Vagina (tissue), 2 donors: ENCODE data around the gene COL12A1. TPM values are rescaled to one million over a fixed set of nuclear protein-coding genes. Genes with fewer than 3 reads are reported as not detected.

Experiments
- DNase-seq, 2 donors: peaks; one replicate each; pipeline ENCODE4 v3.0.0-alpha.2; 2017; ENCODE audit errors: extremely low spot score in 2 of 2
- H3K27ac ChIP-seq: fragments of 200-600 bp; sonication (generic); one replicate; pipeline ENCODE4 v1.5.1; 2019
- H3K27me3 ChIP-seq: fragments of 200-600 bp; sonication (generic); one replicate; pipeline ENCODE4 v1.5.1; 2019
- H3K36me3 ChIP-seq, 2 donors: fragments of 200-600 bp; sonication (generic); one replicate each; pipeline ENCODE4 v1.5.1; 2017 to 2019
- H3K4me1 ChIP-seq: fragments of 200-600 bp; sonication (generic); one replicate; pipeline ENCODE4 v1.5.1; 2019
- H3K4me3 ChIP-seq, 2 donors: fragments of 200-600 bp; sonication (generic); 1 replicate in 1 of 2; 2 replicates in 1 of 2; pipeline ENCODE4 v1.5.1; 2016 to 2019
- H3K9me3 ChIP-seq: fragments of 200-600 bp; sonication (generic); one replicate; pipeline ENCODE4 v1.5.1; 2019
- POLR2A ChIP-seq, 2 donors: fragments of 450-650 bp; IDR thresholded peaks; one replicate each; pipeline ENCODE4 v1.6.1; 2017; ENCODE audit warnings: antibody characterized with exemption in 2 of 2, mild to moderate bottlenecking in 2 of 2, moderate library complexity in 2 of 2
- POLR2AphosphoS5 ChIP-seq, 2 donors: sonication (generic); formaldehyde crosslinking; IDR thresholded peaks; one replicate each; pipeline ENCODE4 v1.9.0; 2017; ENCODE audit warnings: antibody characterized with exemption in 2 of 2, mild to moderate bottlenecking in 2 of 2, low read depth in 1 of 2; ENCODE audit not compliant: insufficient read depth in 1 of 2
- intact Hi-C: fragments of 100-400 bp; cut with DNase I; formaldehyde crosslinking; loops from one replicate; pipeline ENCODE4 v1.15.1; 2023
- total RNA-seq: library from RNA; depleted of rRNA; stranded (reverse); fragments of >200 nt; gene quantifications from one replicate; pipeline ENCODE4 v1.2.3, GENCODE V29; 2016
- TF ChIP-seq, protein P1 (sequence below), 3 experiments: fragments of 450-650 bp in 2 of 3; fragments of 200-600 bp in 1 of 3; sonication (generic) in 1 of 3; IDR thresholded peaks; one replicate each; pipeline ENCODE4 v1.5.1; 2017 to 2019; ENCODE audit warnings: antibody characterized with exemption in 3 of 3, mild to moderate bottlenecking in 2 of 3, moderate library complexity in 2 of 3

The COL12A1 gene
- total RNA-seq, 1 donor from 2014 or later: 130 TPM

- Histone ChIP-seq H3K27ac (no peak overlapping the region), H3K4me3 (no peak overlapping the region), H3K9me3 (no peaks in the 10 kb centered on the region), H3K36me3 (no peaks in the 10 kb centered on the region), H3K4me1 (no peaks in the 10 kb centered on the region), H3K27me3 (no peaks in the 10 kb centered on the region)
- no peak for DNase-seq
- intact Hi-C loops: no loop called here
- TF ChIP-seq, protein P1, sequence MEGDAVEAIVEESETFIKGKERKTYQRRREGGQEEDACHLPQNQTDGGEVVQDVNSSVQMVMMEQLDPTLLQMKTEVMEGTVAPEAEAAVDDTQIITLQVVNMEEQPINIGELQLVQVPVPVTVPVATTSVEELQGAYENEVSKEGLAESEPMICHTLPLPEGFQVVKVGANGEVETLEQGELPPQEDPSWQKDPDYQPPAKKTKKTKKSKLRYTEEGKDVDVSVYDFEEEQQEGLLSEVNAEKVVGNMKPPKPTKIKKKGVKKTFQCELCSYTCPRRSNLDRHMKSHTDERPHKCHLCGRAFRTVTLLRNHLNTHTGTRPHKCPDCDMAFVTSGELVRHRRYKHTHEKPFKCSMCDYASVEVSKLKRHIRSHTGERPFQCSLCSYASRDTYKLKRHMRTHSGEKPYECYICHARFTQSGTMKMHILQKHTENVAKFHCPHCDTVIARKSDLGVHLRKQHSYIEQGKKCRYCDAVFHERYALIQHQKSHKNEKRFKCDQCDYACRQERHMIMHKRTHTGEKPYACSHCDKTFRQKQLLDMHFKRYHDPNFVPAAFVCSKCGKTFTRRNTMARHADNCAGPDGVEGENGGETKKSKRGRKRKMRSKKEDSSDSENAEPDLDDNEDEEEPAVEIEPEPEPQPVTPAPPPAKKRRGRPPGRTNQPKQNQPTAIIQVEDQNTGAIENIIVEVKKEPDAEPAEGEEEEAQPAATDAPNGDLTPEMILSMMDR (IDR thresholded peaks at IDR 0.05): no peak
- TF ChIP-seq POLR2A (IDR thresholded peaks at IDR 0.05): no peak
- no peak for TF ChIP-seq POLR2AphosphoS5 (IDR thresholded peaks at IDR 0.05; ENCODE audit: insufficient read depth in 1 of 2, low read depth in 1 of 2)
Observed at GRCh38 chr6:75223428-75223827, 17.6 kb upstream of the COL12A1 start.

- no peaks in the 10 kb centered on the region for H3K36me3 ChIP-seq
- TF ChIP-seq, protein P1 (IDR thresholded peaks at IDR 0.05): no peak
- TF ChIP-seq POLR2A (IDR thresholded peaks at IDR 0.05) (no peak), POLR2AphosphoS5 (IDR thresholded peaks at IDR 0.05; ENCODE audit: insufficient read depth in 1 of 2, low read depth in 1 of 2) (no peak)
- no peaks in the 10 kb centered on the region for H3K4me1 ChIP-seq
- H3K27me3 ChIP-seq: no peaks in the 10 kb centered on the region
- no peak for DNase-seq
- intact Hi-C loops: no loop called here
- H3K4me3 ChIP-seq: no peak overlapping the region
- no peaks in the 10 kb centered on the region for H3K9me3 ChIP-seq
- H3K27ac ChIP-seq: no peak overlapping the region
Observed at GRCh38 chr6:75222261-75222660, 16.4 kb upstream of the COL12A1 start.

- Histone ChIP-seq H3K4me1 (no peaks in the 10 kb centered on the region), H3K4me3 (no peak overlapping the region), H3K27me3 (no peaks in the 10 kb centered on the region), H3K27ac (no peak overlapping the region), H3K36me3 (no peaks in the 10 kb centered on the region), H3K9me3 (no peaks in the 10 kb centered on the region)
- TF ChIP-seq POLR2A (IDR thresholded peaks at IDR 0.05) (no peak), POLR2AphosphoS5 (IDR thresholded peaks at IDR 0.05; ENCODE audit: insufficient read depth in 1 of 2, low read depth in 1 of 2) (no peak)
- TF ChIP-seq, protein P1 (IDR thresholded peaks at IDR 0.05): no peak
- DNase-seq: no peak
- intact Hi-C loops: no loop called here
Observed at GRCh38 chr6:75221116-75221515, 15.3 kb upstream of the COL12A1 start.

- H3K4me1 ChIP-seq: no peaks in the 10 kb centered on the region
- H3K9me3 ChIP-seq: no peaks in the 10 kb centered on the region
- H3K27me3 ChIP-seq: no peaks in the 10 kb centered on the region
- intact Hi-C loops: no loop called here
- no peak for DNase-seq
- no peak overlapping the region for H3K27ac ChIP-seq
- H3K4me3 ChIP-seq: no peak overlapping the region
- TF ChIP-seq, protein P1 (IDR thresholded peaks at IDR 0.05): no peak
- TF ChIP-seq POLR2AphosphoS5 (IDR thresholded peaks at IDR 0.05; ENCODE audit: insufficient read depth in 1 of 2, low read depth in 1 of 2) (no peak), POLR2A (IDR thresholded peaks at IDR 0.05) (no peak)
- no peaks in the 10 kb centered on the region for H3K36me3 ChIP-seq
Observed at GRCh38 chr6:75220357-75220756, 14.5 kb upstream of the COL12A1 start.

DNA sequence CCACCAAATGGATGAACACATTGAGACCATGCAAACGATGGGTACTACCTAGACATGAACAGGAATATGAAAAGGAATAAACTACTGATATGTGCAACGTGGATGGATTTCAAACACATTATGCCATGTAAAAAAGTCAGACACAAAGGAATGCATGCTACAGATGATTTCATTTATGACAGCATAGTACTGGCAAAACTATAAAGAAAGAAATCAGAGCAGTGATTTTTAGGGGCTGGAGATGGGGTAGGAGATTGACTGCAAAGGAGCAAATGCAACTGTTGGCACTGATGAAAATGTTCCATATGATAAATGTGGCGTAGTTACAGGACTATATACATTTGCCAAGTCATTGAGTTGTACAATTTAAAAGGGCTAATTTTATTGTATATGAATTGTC is 13.4 kb upstream of the COL12A1 start:
- Histone ChIP-seq H3K4me1 (no peaks in the 10 kb centered on the region), H3K36me3 (no peaks in the 10 kb centered on the region), H3K9me3 (no peaks in the 10 kb centered on the region), H3K27me3 (no peaks in the 10 kb centered on the region), H3K4me3 (no peak overlapping the region), H3K27ac (no peak overlapping the region)
- no peak for TF ChIP-seq POLR2AphosphoS5 (IDR thresholded peaks at IDR 0.05; ENCODE audit: insufficient read depth in 1 of 2, low read depth in 1 of 2)
- TF ChIP-seq, protein P1 (IDR thresholded peaks at IDR 0.05): no peak
- no peak for TF ChIP-seq POLR2A (IDR thresholded peaks at IDR 0.05)
- intact Hi-C loops: no loop called here
- no peak for DNase-seq
